ENCODE results near the gene AIF1L.

AIF1L gene

DNA sequence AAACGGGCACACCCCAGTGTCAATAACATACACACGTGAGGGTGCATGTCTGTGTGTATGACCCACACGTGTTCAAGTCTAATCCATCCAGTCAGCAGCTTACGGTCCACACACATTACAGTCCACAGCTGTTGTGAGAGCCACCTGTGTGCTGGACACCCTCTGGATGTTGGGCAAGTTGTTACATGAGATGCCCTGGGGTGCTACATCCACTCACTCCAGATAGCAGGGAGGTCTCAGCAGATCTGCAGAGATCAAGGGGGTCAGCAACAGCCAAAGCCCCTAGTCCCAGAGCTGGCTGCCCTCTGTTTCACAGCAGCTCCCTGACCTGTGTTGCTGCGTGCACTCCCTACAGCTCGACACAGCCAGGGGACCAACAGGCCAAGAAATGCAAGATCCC, 4.3 kb upstream of the AIF1L start:
- WGBS (ENCODE audit: insufficient coverage, insufficient read length): no CpG with 5 or more reads among the region's 6 CpGs
- H3K4me1 ChIP-seq (ENCODE audit: control insufficient read depth, insufficient read depth, low read length): peaks cover 2% of the 10 kb centered on the region; the same call in 1 of the 2 replicates
- no peak overlapping the region for H3K4me3 ChIP-seq (ENCODE audit: low read length)
- H3K36me3 ChIP-seq (ENCODE audit: control insufficient read depth, insufficient read depth, low read length): no peaks in the 10 kb centered on the region
- H3K27me3 ChIP-seq (ENCODE audit: control insufficient read depth, insufficient read depth, low read length): no peaks in the 10 kb centered on the region
- H3K9me3 ChIP-seq (ENCODE audit: control insufficient read depth, insufficient read depth, low read length): no peaks in the 10 kb centered on the region
- no peak overlapping the region for H3K27ac ChIP-seq (ENCODE audit: low read length)
- DNase-seq (ENCODE audit: low read depth, low spot score): no peak

DNA sequence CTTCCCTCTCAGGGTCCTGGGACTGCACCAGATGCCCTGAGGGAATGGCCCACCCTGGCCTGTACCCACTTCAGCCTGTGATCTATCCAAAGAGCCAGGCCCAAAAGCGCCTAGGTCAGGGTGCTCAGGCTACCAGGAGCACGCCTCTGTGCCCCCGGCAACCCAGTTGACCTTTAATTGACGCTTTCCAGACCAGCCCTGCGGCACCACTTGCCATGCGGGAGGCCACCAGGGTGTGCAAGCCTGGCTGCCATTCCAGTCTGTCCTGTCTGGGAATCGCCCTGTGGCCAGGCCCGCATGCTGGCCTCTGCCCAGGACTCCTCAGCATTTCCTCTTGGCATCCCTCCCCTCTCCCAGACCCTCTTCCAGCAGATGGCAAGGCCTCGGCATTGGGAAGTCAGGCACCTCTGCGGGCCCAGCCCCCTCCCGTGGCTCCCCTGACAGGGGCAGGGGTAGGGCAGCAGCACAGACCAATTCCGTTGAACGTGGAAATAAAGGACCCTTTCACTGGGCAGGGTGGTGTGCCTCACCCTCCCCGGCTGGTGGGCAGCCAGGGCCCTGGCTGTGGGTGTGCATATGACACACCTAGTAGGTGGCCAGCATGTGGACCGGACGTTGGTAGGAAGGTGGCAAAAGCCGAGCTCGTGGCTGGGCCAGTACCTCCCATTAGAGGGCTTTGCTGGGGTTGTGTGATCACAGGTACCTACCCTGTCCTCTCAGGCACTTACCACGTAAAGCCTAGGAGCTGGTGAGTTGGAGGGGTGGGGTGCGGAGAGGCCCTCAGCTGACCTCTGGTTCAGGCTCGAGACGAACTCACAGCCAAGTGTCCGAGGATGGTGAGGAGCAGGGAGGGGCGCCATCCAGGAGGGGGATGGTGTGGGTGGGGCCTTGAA, 3.5 kb upstream of the AIF1L start:
- Histone ChIP-seq H3K4me3 (ENCODE audit: low read length) (no peak overlapping the region), H3K4me1 (ENCODE audit: control insufficient read depth, insufficient read depth, low read length) (peaks cover 4% of the 10 kb centered on the region), H3K27me3 (ENCODE audit: control insufficient read depth, insufficient read depth, low read length) (no peaks in the 10 kb centered on the region), H3K9me3 (ENCODE audit: control insufficient read depth, insufficient read depth, low read length) (no peaks in the 10 kb centered on the region), H3K36me3 (ENCODE audit: control insufficient read depth, insufficient read depth, low read length) (no peaks in the 10 kb centered on the region), H3K27ac (ENCODE audit: low read length) (no peak overlapping the region)
- no CpG with 5 or more reads among the region's 24 CpGs for WGBS (ENCODE audit: insufficient coverage, insufficient read length)
- no peak for DNase-seq (ENCODE audit: low read depth, low spot score)

DNA sequence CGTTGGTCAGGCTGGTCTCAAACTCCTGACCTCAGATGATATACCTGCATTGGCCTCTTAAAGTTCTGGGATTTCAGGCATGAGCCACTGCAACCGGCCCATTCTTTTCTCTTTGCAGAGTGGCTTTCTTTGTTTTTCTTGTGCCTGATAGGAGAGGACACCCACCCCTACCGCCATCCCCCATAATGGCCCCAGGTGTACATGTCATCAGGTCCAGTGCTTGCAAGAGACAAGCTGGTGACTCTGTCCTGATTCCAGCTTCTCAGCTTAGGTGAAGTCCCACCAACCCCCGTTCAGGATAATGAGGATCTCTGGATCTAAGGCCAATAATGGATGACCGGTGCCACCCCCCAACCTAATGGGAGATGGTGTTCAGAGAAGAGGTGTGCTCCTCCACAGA, 2.3 kb upstream of the AIF1L start:
- Histone ChIP-seq H3K27ac (ENCODE audit: low read length) (no peak overlapping the region), H3K4me1 (ENCODE audit: control insufficient read depth, insufficient read depth, low read length) (peaks cover 11% of the 10 kb centered on the region), H3K4me3 (ENCODE audit: low read length) (no peak overlapping the region), H3K9me3 (ENCODE audit: control insufficient read depth, insufficient read depth, low read length) (no peaks in the 10 kb centered on the region), H3K36me3 (ENCODE audit: control insufficient read depth, insufficient read depth, low read length) (0 out of 2 replicates have a peak, but pooled peaks cover 3% of the 10 kb centered on the region), H3K27me3 (ENCODE audit: control insufficient read depth, insufficient read depth, low read length) (no peaks in the 10 kb centered on the region)
- no CpG with 5 or more reads among the region's 5 CpGs for WGBS (ENCODE audit: insufficient coverage, insufficient read length)
- no peak for DNase-seq (ENCODE audit: low read depth, low spot score)

DNA sequence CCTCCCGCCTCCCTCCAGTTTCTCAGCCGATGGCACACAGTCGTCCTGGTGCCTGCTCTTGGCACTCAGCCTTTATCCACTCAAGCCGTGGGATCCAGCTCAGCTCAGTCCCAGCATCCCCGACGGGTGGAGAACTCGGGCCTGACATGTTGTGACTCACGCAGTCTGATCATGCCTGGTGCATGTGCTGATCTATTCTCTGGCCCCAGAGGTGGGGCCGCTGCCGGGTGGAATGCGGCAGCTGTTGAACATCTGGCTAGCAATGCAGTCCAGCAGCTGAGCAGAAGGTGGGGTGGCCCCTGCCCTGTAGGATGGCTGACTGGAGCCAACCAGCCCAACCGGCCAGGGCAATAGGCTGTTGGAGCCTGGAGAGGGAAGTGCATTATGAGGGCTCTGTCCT, 1.7 kb upstream of the AIF1L start:
- WGBS (ENCODE audit: insufficient coverage, insufficient read length): no CpG with 5 or more reads among the region's 12 CpGs
- Histone ChIP-seq H3K4me1 (ENCODE audit: control insufficient read depth, insufficient read depth, low read length) (peaks cover 16% of the 10 kb centered on the region), H3K36me3 (ENCODE audit: control insufficient read depth, insufficient read depth, low read length) (0 out of 2 replicates have a peak, but pooled peaks cover 3% of the 10 kb centered on the region), H3K27ac (ENCODE audit: low read length) (no peak overlapping the region), H3K4me3 (ENCODE audit: low read length) (no peak overlapping the region), H3K9me3 (ENCODE audit: control insufficient read depth, insufficient read depth, low read length) (no peaks in the 10 kb centered on the region), H3K27me3 (ENCODE audit: control insufficient read depth, insufficient read depth, low read length) (no peaks in the 10 kb centered on the region)
- DNase-seq (ENCODE audit: low read depth, low spot score): no peak

DNA sequence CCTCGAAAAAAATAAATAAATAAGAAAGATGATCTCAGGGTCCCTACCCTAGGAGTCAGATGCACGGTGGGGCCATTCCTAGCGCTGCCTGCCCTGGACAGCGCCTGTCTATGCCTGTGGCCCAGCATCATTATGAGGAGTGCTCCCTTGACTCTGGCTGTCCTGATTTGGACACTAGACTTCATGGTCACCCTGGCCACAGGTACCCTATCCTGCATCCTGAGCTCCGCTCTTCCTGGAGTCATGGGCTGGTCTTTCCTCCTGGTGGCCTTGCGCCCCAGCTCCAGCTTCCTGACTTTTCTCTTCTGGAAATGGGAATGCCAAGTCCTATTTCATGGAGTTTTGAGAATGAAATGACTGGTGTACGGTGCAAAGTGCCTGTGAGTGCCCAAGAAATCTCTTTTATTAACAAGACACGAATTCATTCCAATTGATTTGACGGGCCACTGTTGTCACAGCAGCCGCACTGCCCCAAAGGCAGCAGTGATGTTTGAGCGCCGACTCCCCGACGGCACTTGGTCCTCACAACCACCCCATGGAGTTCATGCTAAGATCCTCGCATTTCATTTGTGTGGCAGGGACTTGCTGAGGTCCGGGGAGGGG, 564 bp upstream of the AIF1L start:
- no peak for DNase-seq (ENCODE audit: low read depth, low spot score)
- Histone ChIP-seq H3K27me3 (ENCODE audit: control insufficient read depth, insufficient read depth, low read length) (no peaks in the 10 kb centered on the region), H3K4me3 (ENCODE audit: low read length) (peak overlapping the region; percentile 24; the same call in 1 of the 2 replicates), H3K27ac (ENCODE audit: low read length) (no peak overlapping the region), H3K9me3 (ENCODE audit: control insufficient read depth, insufficient read depth, low read length) (no peaks in the 10 kb centered on the region), H3K4me1 (ENCODE audit: control insufficient read depth, insufficient read depth, low read length) (peaks cover 16% of the 10 kb centered on the region), H3K36me3 (ENCODE audit: control insufficient read depth, insufficient read depth, low read length) (0 out of 2 replicates have a peak, but pooled peaks cover 5% of the 10 kb centered on the region)
- no CpG with 5 or more reads among the region's 16 CpGs for WGBS (ENCODE audit: insufficient coverage, insufficient read length)

DNA sequence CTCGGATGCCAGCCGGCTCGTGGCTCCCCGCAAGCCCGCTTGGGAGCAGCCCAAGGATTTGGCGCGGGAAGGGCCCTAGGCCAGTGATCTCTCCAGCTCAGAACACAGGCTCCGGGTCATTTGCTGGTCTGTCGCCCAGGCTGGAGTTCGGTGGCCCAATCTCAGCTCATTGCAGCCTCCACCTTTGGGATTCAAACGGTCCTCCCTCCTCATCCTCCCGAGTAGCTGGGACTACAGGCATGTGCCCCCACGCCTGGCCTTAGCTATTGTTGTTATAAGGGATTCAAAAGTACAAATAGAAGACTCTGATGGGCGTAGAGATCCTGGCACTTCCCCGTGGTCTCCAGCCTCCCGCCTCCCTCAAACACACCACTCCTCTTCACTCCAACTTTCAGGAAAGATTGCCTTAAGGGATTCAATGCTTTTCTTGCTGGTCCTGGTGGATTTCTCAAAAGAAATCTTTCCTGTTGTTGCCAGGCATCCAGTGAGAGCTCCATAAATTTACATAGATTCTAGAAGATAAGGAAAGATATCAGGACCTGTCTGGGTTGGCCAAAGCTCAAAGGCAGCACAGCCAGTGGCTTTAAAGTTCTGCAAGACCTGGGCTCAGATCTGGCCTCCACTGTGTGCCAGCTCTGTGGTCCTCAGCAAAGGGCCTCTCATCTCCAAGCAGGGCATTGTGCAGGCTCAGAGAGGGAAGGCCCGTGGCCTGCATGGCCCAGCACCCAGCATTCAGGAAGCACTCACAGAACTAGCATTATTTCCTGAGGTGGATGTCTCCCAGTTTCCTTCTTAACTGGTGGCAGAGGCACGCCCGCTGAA, 1.0 kb downstream of the AIF1L start:
- Histone ChIP-seq H3K4me3 (ENCODE audit: low read length) (peak overlapping the region; percentile 52; the same call in 1 of the 2 replicates), H3K27me3 (ENCODE audit: control insufficient read depth, insufficient read depth, low read length) (no peaks in the 10 kb centered on the region), H3K27ac (ENCODE audit: low read length) (no peak overlapping the region), H3K9me3 (ENCODE audit: control insufficient read depth, insufficient read depth, low read length) (no peaks in the 10 kb centered on the region), H3K36me3 (ENCODE audit: control insufficient read depth, insufficient read depth, low read length) (peaks cover 5% of the 10 kb centered on the region; the same call in 1 of the 2 replicates), H3K4me1 (ENCODE audit: control insufficient read depth, insufficient read depth, low read length) (peaks cover 16% of the 10 kb centered on the region)
- DNase-seq (ENCODE audit: low read depth, low spot score): no peak
- no CpG with 5 or more reads among the region's 19 CpGs for WGBS (ENCODE audit: insufficient coverage, insufficient read length)

DNA sequence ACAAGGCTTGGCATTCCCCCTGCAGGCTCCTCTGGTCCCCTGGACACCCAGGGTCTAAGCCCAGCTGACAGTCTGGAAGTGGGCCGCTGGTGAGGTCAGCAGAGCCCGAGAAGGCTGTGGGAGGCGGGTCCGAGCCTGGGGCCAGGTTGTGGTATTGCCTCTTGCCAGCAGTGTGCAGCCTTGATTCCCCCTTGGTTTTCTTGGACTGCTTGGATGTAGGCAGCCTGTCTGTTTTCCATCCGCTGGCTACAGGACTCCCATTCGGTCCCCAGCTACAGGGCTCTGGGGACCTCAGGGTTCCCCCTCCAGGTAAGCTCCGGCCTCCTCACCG, 1.6 kb downstream of the AIF1L start:
- Histone ChIP-seq H3K27ac (ENCODE audit: low read length) (no peak overlapping the region), H3K27me3 (ENCODE audit: control insufficient read depth, insufficient read depth, low read length) (no peaks in the 10 kb centered on the region), H3K9me3 (ENCODE audit: control insufficient read depth, insufficient read depth, low read length) (no peaks in the 10 kb centered on the region), H3K4me1 (ENCODE audit: control insufficient read depth, insufficient read depth, low read length) (peaks cover 20% of the 10 kb centered on the region), H3K36me3 (ENCODE audit: control insufficient read depth, insufficient read depth, low read length) (peaks cover 5% of the 10 kb centered on the region; the same call in 1 of the 2 replicates), H3K4me3 (ENCODE audit: low read length) (no peak overlapping the region)
- no CpG with 5 or more reads among the region's 8 CpGs for WGBS (ENCODE audit: insufficient coverage, insufficient read length)
- DNase-seq (ENCODE audit: low read depth, low spot score): no peak

DNA sequence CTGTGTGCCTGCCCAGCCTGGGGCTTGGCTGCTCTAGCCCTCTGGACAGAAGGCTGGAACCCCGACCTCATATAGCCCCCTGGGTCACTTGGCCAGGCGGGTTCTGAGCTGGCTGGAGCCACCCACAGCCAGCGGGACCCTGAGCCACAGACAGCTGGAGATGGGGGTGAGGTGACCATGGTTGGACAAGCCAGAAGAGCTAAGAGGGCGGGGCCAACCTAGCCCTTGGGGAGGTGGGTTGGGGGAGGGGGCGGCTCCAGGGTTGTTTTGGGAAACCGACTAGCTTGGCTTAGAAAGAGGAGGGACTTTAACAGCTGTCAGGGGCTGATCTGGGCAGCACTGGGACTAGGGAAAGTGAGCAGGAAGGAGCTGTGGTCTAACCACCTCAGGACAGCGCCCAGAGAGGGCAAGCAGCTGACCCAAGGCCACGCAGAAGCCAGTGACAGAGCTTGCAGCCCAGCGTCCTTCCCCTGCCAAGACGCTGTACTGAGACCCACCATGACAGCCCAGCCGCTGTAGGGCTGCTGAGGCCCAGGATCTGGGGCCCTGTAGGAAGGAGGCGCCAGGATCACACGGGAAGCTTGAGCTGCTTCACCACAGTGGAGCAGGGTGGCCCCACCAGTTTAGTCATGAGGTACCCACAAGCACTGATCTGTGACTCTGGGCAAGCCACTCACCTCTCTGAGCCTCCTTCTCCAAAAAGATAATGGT, 2.2 kb downstream of the AIF1L start:
- no peak for DNase-seq (ENCODE audit: low read depth, low spot score)
- Histone ChIP-seq H3K27ac (ENCODE audit: low read length) (no peak overlapping the region), H3K27me3 (ENCODE audit: control insufficient read depth, insufficient read depth, low read length) (no peaks in the 10 kb centered on the region), H3K9me3 (ENCODE audit: control insufficient read depth, insufficient read depth, low read length) (no peaks in the 10 kb centered on the region), H3K36me3 (ENCODE audit: control insufficient read depth, insufficient read depth, low read length) (peaks cover 5% of the 10 kb centered on the region; the same call in 1 of the 2 replicates), H3K4me1 (ENCODE audit: control insufficient read depth, insufficient read depth, low read length) (peaks cover 22% of the 10 kb centered on the region), H3K4me3 (ENCODE audit: low read length) (no peak overlapping the region)
- WGBS (ENCODE audit: insufficient coverage, insufficient read length): no CpG with 5 or more reads among the region's 13 CpGs

DNA sequence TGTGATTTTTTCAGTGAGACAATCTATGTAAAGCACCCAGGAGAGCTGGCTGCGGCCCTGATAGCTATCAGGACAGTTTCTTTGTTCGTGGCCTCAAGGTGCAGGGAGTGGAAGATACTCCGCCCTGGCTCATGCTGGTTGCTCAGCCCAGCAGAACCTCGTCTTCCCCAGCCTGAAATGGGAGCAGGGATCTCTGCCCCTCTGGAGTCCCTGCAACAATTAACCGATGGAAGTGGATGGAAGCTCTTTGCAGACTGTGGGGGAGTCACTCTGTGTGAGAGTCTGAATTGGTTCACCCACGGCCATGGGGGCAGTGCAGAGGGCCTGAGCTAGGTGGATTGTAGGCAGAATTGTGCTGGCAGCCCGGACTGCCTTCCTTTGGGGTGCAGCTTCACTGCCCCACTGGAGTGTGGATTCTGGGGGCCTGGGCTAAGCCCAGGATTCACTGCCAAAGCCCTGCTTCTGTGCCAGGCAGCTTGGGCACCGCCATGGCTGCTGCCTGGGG, 2.8 kb downstream of the AIF1L start:
- DNase-seq (ENCODE audit: low read depth, low spot score): no peak
- H3K27ac ChIP-seq (ENCODE audit: low read length): no peak overlapping the region
- H3K27me3 ChIP-seq (ENCODE audit: control insufficient read depth, insufficient read depth, low read length): no peaks in the 10 kb centered on the region
- peaks cover 5% of the 10 kb centered on the region; the same call in 1 of the 2 replicates for H3K36me3 ChIP-seq (ENCODE audit: control insufficient read depth, insufficient read depth, low read length)
- H3K4me3 ChIP-seq (ENCODE audit: low read length): no peak overlapping the region
- peaks cover 24% of the 10 kb centered on the region for H3K4me1 ChIP-seq (ENCODE audit: control insufficient read depth, insufficient read depth, low read length)
- H3K9me3 ChIP-seq (ENCODE audit: control insufficient read depth, insufficient read depth, low read length): no peaks in the 10 kb centered on the region
- WGBS (ENCODE audit: insufficient coverage, insufficient read length): no CpG with 5 or more reads among the region's 8 CpGs
